Astrocyte (in vitro differentiated cells and primary cell): ENCODE measurements around the gene PLA2G6. TPM values are rescaled to one million over a fixed set of nuclear protein-coding genes. Genes with fewer than 3 reads are reported as not detected.
A peak's percentile ranks its signal among the peaks of the same experiment; 100 is the strongest.

ENCODE experiments used
- DNase-seq: peaks from one replicate; pipeline ENCODE4 v3.0.0-alpha.2; 2010; ENCODE audit warnings: low read depth
- FAIRE-seq: peaks from 2 replicates; lab custom pipeline; 2011; peaks lifted over from hg19 to GRCh38; lab: Jason Lieb, UNC
- H2AFZ ChIP-seq: 2 replicates; pipeline ENCODE4 v1.6.0; 2012; ENCODE audit warnings: low read depth, low read length, inconsistent platforms
- H3K27ac ChIP-seq: 2 replicates; pipeline ENCODE4 v1.5.1; 2011; ENCODE audit warnings: low read depth, low read length, inconsistent platforms
- H3K27me3 ChIP-seq: 2 replicates; pipeline ENCODE4 v1.6.0; 2011; ENCODE audit warnings: low read length, inconsistent platforms; ENCODE audit not compliant: insufficient read depth
- H3K36me3 ChIP-seq: 2 replicates; pipeline ENCODE4 v1.5.1; 2011; ENCODE audit warnings: low read length, inconsistent platforms; ENCODE audit not compliant: insufficient read depth
- H3K4me1 ChIP-seq: 2 replicates; pipeline ENCODE4 v1.5.1; 2011; ENCODE audit warnings: low read length, inconsistent platforms; ENCODE audit not compliant: insufficient read depth
- H3K4me2 ChIP-seq: 2 replicates; pipeline ENCODE4 v1.6.0; 2012; ENCODE audit warnings: low read length, inconsistent platforms
- H3K4me3 ChIP-seq: 2 replicates; pipeline ENCODE4 v1.5.1; 2011; ENCODE audit warnings: low read depth, mild to moderate bottlenecking, low read length, inconsistent platforms; ENCODE audit not compliant: insufficient read depth
- H3K79me2 ChIP-seq: 2 replicates; pipeline ENCODE4 v1.6.0; 2012; ENCODE audit warnings: mild to moderate bottlenecking, low read length, inconsistent platforms; ENCODE audit not compliant: insufficient read depth
- H3K9ac ChIP-seq: 2 replicates; pipeline ENCODE4 v1.6.0; 2012; ENCODE audit warnings: mild to moderate bottlenecking, low read length, inconsistent platforms
- H3K9me3 ChIP-seq: 2 replicates; pipeline ENCODE4 v1.5.1; 2012; ENCODE audit warnings: low read depth, mild to moderate bottlenecking, low read length, inconsistent platforms; ENCODE audit not compliant: insufficient read depth
- H4K20me1 ChIP-seq: 2 replicates; pipeline ENCODE4 v1.6.0; 2012; ENCODE audit warnings: low read length, inconsistent platforms; ENCODE audit not compliant: insufficient read depth
- H3K27ac Mint-ChIP-seq: one replicate; pipeline ENCODE4 v1.8.0; 2021; ENCODE audit warnings: mild to moderate bottlenecking, mixed read lengths; ENCODE audit not compliant: unreplicated experiment
- H3K27me3 Mint-ChIP-seq: one replicate; pipeline ENCODE4 v1.8.0; 2021; ENCODE audit warnings: low read depth, mixed read lengths; ENCODE audit not compliant: unreplicated experiment
- H3K36me3 Mint-ChIP-seq: one replicate; pipeline ENCODE4 v1.8.0; 2021; ENCODE audit warnings: low read depth, mixed read lengths; ENCODE audit not compliant: unreplicated experiment
- H3K4me1 Mint-ChIP-seq: one replicate; pipeline ENCODE4 v1.8.0; 2021; ENCODE audit warnings: low read depth, mixed read lengths; ENCODE audit not compliant: unreplicated experiment
- H3K4me3 Mint-ChIP-seq: one replicate; pipeline ENCODE4 v1.8.0; 2021; ENCODE audit warnings: mild to moderate bottlenecking, moderate library complexity, mixed read lengths; ENCODE audit not compliant: unreplicated experiment
- H3K9me3 Mint-ChIP-seq: one replicate; pipeline ENCODE4 v1.8.0; 2021; ENCODE audit warnings: mild to moderate bottlenecking, mixed read lengths; ENCODE audit not compliant: unreplicated experiment
- EZH2 ChIP-seq: IDR thresholded peaks from 2 replicates; pipeline ENCODE4 v1.6.1; 2012; ENCODE audit warnings: mild to moderate bottlenecking, low read length, inconsistent platforms; ENCODE audit not compliant: insufficient read depth
- total RNA-seq: library from RNA; stranded (reverse); gene quantifications from 2 replicates; pipeline ENCODE4 v1.2.1, GENCODE V29; 2021
- TF ChIP-seq, protein P1 (sequence below): IDR thresholded peaks from 2 replicates; pipeline ENCODE4 v1.5.1; 2011; ENCODE audit warnings: low read depth, mild to moderate bottlenecking, inconsistent platforms, low read length, moderate library complexity; ENCODE audit not compliant: insufficient read depth

Gene PLA2G6
- total RNA-seq, 1 donor from 2014 or later: 10.0 TPM

GRCh38 chr22:38219632-38220031 lies 38.0 kb upstream of the PLA2G6 start:
- H3K4me2 ChIP-seq: no peak overlapping the region

DNA sequence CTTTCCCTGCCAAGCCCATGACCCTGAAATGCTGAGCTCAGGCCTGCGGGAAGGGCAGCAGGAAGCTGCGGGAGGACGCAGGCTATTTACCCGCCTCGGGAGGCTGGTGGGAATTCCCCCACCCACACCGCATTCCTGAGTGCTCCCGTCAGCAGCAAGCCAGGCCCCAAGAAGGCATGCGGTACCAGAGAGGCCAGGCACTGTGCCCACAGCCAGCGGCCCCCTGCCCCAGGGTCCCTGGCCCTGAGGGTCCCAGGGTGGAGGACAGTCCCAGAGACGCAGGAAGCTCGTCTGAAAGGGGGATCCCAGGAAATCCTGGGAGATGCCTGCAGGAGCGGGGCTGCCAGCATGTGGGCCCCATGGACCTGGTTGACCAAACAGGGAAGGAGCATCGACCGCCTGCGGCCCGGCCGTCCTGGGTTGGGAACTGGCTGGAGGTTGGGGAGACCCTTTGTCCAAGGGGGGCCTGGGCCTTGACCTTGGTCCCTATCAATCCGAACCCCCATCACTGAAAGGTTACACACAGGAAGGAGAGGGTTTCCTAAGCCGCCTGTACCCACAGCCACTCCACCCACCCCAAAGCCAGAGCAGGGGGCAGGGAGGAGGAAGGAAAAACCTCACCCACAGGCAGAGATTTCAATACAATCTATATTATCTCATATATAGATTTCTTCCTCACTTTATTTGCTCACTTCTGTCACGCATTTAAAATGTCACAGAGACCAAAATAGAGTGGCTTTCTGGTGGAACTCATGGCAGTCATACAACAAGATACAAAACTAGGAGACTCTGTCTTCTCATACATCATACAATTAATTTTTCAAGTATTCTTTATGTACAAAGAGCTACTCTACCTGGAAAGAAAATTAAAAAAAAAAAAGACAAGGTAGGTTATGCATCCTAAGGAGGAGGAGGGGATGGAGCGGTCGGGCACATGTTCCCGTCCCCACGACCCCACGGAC lies 37.3 kb upstream of the PLA2G6 start:
- Histone ChIP-seq H3K79me2 (peaks cover 6% of the 10 kb centered on the region), H3K9ac (peak overlapping the region; percentile 80), H4K20me1 (peaks cover 3% of the 10 kb centered on the region), H3K4me3 (no peak overlapping the region), H3K36me3 (no peaks in the 10 kb centered on the region), H3K9me3 (no peaks in the 10 kb centered on the region), H2AFZ (no peak overlapping the region), H3K4me2 (peak overlapping the region; percentile 43), H3K27ac (peak overlapping the region; percentile 98), H3K4me1 (peaks cover 37% of the 10 kb centered on the region), H3K27me3 (no peaks in the 10 kb centered on the region)
- peaks cover 33% of the 10 kb centered on the region for H3K4me1 Mint-ChIP-seq
- H3K27me3 Mint-ChIP-seq: no peaks in the 10 kb centered on the region
- peak overlapping the region; percentile 89 for H3K27ac Mint-ChIP-seq
- DNase-seq (peak; percentile 96), FAIRE-seq (no peak)
- TF ChIP-seq EZH2: no peak
- TF ChIP-seq, protein P1, sequence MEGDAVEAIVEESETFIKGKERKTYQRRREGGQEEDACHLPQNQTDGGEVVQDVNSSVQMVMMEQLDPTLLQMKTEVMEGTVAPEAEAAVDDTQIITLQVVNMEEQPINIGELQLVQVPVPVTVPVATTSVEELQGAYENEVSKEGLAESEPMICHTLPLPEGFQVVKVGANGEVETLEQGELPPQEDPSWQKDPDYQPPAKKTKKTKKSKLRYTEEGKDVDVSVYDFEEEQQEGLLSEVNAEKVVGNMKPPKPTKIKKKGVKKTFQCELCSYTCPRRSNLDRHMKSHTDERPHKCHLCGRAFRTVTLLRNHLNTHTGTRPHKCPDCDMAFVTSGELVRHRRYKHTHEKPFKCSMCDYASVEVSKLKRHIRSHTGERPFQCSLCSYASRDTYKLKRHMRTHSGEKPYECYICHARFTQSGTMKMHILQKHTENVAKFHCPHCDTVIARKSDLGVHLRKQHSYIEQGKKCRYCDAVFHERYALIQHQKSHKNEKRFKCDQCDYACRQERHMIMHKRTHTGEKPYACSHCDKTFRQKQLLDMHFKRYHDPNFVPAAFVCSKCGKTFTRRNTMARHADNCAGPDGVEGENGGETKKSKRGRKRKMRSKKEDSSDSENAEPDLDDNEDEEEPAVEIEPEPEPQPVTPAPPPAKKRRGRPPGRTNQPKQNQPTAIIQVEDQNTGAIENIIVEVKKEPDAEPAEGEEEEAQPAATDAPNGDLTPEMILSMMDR: no peak
- H3K36me3 Mint-ChIP-seq: peaks cover 8% of the 10 kb centered on the region
- no peak overlapping the region for H3K4me3 Mint-ChIP-seq
- no peaks in the 10 kb centered on the region for H3K9me3 Mint-ChIP-seq

More at GRCh38 chr22:38219632-38220031, 38.0 kb upstream of the PLA2G6 start:
- Histone ChIP-seq H3K4me3 (no peak overlapping the region), H2AFZ (no peak overlapping the region), H3K27ac (peak overlapping the region; percentile 98), H3K79me2 (no peaks in the 10 kb centered on the region), H3K9ac (peak overlapping the region; percentile 80), H3K27me3 (no peaks in the 10 kb centered on the region), H3K4me1 (peaks cover 30% of the 10 kb centered on the region), H3K36me3 (peaks cover 2% of the 10 kb centered on the region), H4K20me1 (no peaks in the 10 kb centered on the region), H3K9me3 (no peaks in the 10 kb centered on the region)
- Mint-ChIP-seq H3K27me3 (no peaks in the 10 kb centered on the region), H3K36me3 (peaks cover 8% of the 10 kb centered on the region), H3K4me1 (peaks cover 33% of the 10 kb centered on the region), H3K4me3 (no peak overlapping the region), H3K27ac (peak overlapping the region; percentile 89), H3K9me3 (no peaks in the 10 kb centered on the region)
- TF ChIP-seq EZH2: no peak
- TF ChIP-seq, protein P1: no peak
- no peak for FAIRE-seq
- DNase-seq: no peak
